OCI-LY3 (cell line): ENCODE measurements around the gene TRIM46.

Source experiments
- EZH2phosphoT487 ChIP-seq: fragments of 200-600 bp; shearing (Covaris generic); IDR thresholded peaks from 2 replicates; pipeline ENCODE4 v1.6.1; 2018; ENCODE audit warnings: antibody characterized with exemption, mixed run types, low read depth
- TF ChIP-seq, protein P1 (sequence below): fragments of 200-600, 300-600 bp; sonication (generic); IDR thresholded peaks from 2 replicates; pipeline ENCODE4 v1.5.1; 2014; ENCODE audit warnings: antibody characterized with exemption, low read length, low read depth

DNA sequence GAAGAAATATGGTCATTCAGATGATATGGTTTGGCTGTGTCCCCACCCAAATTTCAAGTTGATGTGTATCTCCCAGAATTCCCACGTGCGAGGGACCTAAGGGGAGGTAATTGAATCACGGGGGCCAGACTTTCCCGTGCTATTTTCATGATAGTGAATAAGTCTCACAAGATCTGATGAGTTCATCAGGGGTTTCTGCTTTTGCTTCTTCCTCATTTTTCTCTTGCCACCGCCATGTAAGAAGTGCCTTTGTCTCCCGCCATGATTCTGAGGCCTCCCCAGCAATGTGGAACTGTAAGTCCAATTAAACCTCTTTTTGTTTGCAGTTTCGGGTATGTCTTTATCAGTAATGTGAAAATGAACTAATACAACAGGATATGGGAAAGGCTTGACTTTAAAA lies 31.9 kb upstream of the TRIM46 start:
- TF ChIP-seq, protein P1, sequence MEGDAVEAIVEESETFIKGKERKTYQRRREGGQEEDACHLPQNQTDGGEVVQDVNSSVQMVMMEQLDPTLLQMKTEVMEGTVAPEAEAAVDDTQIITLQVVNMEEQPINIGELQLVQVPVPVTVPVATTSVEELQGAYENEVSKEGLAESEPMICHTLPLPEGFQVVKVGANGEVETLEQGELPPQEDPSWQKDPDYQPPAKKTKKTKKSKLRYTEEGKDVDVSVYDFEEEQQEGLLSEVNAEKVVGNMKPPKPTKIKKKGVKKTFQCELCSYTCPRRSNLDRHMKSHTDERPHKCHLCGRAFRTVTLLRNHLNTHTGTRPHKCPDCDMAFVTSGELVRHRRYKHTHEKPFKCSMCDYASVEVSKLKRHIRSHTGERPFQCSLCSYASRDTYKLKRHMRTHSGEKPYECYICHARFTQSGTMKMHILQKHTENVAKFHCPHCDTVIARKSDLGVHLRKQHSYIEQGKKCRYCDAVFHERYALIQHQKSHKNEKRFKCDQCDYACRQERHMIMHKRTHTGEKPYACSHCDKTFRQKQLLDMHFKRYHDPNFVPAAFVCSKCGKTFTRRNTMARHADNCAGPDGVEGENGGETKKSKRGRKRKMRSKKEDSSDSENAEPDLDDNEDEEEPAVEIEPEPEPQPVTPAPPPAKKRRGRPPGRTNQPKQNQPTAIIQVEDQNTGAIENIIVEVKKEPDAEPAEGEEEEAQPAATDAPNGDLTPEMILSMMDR, result no peak
- no peak for TF ChIP-seq EZH2phosphoT487
